Sciatic nerve (tissue), 2 donors: ENCODE measurements around the gene ACSL4. TPM values are rescaled to one million over a fixed set of nuclear protein-coding genes. Genes with fewer than 3 reads are reported as not detected.
"Not testable (repeated sequence)": the region's sequence is repeated elsewhere in the genome, so short reads cannot be mapped to it uniquely, and the experiment has no call there.

Experiments
- ATAC-seq: fragments of 200-7000 bp; cut with Tn5 transposase; one replicate; pipeline ENCODE4 v1.9.1; 2020; ENCODE audit warnings: mild to moderate bottlenecking, moderate library complexity
- DNase-seq: peaks from one replicate; pipeline ENCODE4 v3.0.0-alpha.2; 2020; ENCODE audit warnings: low spot score
- intact Hi-C: fragments of 100-400 bp; cut with DNase I; formaldehyde crosslinking; loops from one replicate; pipeline ENCODE4 v1.14.2; 2022
- total RNA-seq: library from RNA; stranded (reverse); fragmentation: NEBNext Ultra II Directional; extraction: Animal tissue kit (Norgen Biotek cat#: 25700); gene quantifications from one replicate; pipeline ENCODE4 v1.2.1, GENCODE V29; 2021
- donor health status: DM: no; HTN: no; CAD: no.
- donor health status: DM: no; HTN: no; CAD: no.

ACSL4 gene
- total RNA-seq = 29.5 TPM

DNA sequence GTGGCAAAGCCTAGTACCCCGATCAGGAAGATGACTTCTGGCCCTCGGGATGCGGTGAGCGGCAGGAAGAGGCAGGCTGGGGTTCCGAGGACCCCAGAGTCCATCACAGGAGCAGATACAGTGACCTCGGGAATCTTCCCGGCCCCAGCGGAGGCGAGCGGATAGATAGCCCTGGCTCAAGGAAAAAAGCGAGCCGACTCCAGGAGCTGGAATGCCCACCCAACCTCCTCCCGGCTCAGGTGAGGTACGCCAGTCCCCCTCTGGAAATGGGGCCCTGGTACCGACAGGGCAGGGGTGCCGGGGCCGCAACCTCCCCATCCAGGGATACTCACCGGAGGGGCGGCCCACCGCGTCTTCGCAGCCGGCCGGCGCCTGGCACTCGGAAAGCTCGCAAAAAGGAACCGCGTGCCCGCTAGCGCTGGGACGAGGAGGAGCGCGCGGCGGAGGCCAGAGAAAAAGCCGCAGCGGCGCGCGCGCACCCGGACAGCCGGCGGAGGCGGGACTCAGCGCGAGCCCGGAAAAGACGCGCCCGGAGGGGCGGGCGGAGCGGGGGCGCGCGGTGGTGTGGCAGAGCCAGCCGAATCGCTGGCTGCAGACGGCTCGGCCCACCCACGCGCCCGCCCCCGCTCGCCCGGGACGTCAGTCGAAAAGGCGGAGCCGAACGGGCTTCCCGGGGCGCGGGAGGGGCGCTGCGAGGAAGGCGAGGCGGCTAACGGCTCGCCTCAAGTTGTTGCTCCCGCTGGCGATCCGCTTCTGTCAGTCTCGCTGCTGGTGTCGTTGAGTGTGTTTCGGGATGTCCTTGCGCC, at the start of gene ACSL4:
TSS of gene ACSL4 (minus strand) at position 451 of the 806 bp plus-strand sequence. CDS start 49,894 bp downstream, outside the sequence.
- peak; percentile 98 for ATAC-seq
- intact Hi-C loops = no loop called here
- DNase-seq = peak; percentile 93

DNA sequence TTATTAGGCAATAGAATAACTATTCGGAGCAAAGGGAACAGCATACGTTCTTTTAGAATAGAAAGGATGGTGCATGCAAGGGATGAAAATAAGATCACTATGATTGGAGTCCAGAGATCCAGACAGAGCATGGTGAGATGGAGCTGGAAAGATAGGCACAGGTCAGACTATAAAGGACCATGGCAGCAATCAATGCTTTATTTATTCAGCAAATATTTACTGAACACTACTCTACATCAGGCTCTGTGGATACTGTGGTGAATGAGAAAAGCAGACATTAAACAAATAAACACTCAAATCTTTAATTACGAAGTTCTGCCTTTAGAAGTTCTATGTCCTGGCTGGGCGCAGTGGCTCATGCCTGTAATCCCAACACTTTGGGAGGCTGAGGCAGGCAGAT, 44.7 kb upstream of the ACSL4 start:
- intact Hi-C loops = no loop called here
- ATAC-seq (no peak), DNase-seq (no peak)

DNA sequence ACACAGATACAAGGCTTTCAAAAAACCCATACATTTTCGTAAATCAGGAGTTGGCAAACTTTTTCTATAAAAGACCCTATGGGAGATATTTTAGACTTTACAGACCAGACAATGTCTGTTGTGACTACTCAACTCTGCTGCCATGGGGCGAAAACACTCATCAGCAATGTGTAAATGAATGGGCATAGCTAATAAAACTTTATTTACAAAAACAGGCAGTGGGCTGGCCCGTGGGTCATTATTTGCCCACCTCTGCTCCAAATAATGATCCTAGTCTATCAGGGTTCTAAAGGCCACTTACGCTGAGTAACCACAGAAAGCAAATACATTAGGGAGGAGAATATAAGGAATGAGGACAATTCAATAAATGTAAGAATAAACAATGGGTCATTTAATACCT, 43.9 kb upstream of the ACSL4 start:
- intact Hi-C loops = no loop called here
- DNase-seq = no peak
- no peak for ATAC-seq

DNA sequence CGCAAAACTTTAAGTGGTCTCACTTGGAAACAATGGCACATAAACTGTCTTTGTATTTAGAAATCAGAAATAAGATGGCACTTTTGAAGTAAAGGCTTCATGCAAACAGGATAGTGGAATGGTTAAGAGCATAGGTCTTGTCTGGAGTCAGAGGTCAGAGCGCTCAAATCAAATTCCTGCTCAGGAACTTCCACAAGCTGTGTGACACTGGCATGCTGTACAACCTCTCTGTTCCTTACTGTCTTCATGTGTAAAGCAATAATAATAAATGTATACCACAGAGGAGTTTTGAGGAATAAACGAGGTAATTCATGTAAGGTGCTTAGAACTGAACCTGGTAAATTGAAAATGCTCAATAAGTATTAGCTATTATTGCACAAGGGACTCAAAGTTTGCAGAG, 43.4 kb upstream of the ACSL4 start:
- no peak for ATAC-seq
- intact Hi-C loops = no loop called here
- no peak for DNase-seq

DNA sequence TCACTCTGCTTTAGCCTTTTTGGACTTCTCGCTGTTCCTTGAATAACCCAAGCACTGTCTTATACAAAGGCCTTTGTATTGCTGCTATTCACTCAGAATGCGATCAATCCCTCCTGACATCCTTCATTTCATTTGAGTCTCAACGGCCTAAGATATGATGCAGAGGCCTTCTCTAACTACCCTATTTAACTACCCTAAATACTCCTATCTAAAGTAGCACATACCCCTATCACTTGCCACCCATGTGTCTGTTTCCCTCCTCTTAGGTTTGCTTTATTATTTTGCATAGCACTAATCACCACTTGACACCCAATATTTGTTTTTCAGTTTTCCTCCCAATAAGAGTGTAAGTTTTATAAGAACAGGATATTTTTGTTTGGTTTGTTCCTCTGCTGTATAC, 42.3 kb upstream of the ACSL4 start:
- intact Hi-C loops = no loop called here

DNA sequence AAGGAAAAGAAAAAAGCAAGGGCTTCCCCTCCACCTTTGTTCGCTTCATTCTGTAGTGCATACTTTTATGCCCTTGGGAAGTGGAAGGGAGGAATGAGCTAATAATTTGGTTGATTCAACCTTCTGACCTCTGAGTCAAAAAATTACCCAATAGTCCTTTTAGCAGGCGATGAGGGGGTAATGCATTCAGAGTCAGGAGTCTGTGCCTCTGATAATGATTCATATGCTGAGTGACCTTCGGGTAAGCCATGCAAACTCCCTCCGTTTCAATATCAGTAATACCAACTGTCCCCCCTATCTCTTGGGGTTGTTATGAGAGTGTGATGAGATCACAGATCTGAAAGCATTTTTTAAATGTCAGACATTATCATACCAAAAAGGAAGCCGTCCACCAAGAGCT, 41.6 kb upstream of the ACSL4 start:
- peak; percentile 85 for ATAC-seq
- DNase-seq = no peak
- intact Hi-C loops = no loop called here

More for the DNA sequence above, 42.3 kb upstream of the ACSL4 start:
- DNase-seq = no peak
- no peak for ATAC-seq

DNA sequence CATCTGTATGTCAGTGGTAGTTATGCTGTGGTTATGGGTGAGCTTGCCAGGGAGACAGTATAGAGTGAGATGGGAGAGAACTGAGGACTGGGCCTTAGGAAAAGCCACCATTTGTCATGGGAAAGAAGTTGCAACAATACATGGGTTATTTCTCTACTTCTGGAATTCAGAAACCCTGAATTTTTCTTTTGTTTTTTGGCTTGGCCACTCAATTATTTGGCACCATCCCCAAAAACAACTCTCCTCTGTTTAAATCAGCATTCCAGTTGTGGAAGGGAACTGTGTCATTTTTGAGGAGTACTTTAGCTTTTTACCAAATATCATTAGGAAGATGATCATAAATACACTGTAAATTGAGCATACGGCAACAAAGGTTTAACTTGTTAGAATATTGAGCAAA, 41.1 kb upstream of the ACSL4 start:
- ATAC-seq = no peak
- intact Hi-C loops = no loop called here
- DNase-seq = no peak

DNA sequence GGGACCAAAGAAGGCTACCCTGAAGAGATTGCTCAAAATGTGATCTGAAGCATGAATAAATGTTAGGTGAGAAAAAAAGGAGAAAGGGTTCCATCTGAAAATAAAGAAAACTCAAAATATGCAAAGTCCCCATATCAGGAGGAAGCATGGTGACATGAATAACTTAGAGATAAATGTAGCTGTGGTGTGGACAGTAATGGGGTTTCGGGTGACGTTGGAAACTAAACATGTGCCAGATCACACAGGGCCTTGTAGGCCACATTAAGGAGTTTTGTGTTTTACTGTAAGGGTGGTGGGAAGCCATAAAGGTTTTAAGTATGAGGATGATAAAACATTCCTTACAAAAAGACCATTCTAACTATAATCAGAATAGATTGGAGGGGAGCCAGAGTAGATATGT, 40.3 kb upstream of the ACSL4 start:
- DNase-seq = no peak
- no peak for ATAC-seq
- intact Hi-C loops = no loop called here

DNA sequence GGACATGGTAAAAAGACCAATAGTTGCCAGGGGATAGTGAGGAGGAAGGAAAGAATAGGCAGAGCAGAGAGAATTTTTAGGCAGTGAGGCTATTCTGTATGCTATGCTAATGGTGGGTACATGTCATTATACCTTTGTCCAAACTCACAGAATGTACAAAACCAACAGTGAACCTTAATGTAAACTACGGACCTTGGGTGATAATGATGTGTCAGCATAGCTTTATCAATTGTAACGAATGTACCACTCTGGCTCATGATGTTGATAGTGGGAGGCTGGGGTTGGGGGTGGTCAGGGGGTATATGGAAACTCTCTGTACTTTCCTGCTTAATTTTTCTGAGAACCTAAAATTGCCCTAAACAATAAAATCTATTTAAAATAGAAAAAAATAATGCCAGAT, 37.7 kb upstream of the ACSL4 start:
- no peak for ATAC-seq
- intact Hi-C loops = no loop called here

DNA sequence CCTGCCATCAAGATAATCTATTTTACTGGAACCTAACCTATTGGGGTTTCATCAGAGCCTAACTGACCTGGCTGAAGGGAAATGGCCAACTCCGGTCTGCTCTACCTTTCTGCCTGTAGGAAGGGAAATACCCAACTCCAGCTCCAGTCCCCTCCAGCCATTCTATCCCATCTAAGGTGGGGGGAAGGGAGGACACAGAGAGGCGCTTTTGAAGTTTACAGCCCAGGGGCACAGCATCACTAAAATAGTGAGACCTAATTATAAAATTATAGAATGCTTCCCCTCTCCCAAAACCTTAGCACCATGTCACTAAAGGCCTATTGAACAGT, 27.8 kb upstream of the ACSL4 start:
- no peak for DNase-seq
- ATAC-seq = no peak
- intact Hi-C loops = no loop called here

More for the DNA sequence above, 37.7 kb upstream of the ACSL4 start:
- DNase-seq = no peak

DNA sequence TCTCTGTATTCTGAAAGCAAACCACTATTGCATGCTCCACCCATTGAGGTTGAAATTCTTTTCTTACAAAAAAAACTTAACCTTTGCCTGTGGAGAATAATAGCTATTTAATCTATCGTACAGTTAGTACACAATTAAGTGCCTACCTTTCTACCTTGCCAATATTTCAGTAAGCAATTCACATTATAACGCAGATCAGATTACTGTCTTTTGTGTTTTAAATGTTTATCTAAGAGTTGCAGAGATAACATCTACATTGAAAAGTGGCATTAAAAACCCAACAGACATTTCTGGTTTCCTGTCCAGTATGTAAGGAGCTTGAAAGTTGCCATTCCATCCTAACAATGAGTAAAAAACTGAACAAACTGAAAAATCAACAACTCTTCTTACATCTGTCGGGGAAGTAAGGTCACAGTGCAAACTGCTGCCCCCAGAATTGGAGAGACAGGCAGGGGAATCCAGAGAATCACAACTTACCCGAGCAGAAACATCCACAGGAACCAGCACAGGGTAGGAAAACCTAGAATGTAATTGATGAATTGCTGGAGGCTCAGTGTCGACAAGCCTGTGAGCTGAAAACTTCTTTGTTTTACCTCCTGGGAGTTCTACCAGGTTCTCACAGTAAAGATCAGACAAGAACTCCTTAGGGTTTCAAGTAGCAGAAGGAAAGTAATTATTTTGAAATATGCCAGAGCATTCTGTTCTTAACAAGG, 27.3 kb upstream of the ACSL4 start:
- DNase-seq = no peak
- ATAC-seq = no peak
- intact Hi-C loops = no loop called here

DNA sequence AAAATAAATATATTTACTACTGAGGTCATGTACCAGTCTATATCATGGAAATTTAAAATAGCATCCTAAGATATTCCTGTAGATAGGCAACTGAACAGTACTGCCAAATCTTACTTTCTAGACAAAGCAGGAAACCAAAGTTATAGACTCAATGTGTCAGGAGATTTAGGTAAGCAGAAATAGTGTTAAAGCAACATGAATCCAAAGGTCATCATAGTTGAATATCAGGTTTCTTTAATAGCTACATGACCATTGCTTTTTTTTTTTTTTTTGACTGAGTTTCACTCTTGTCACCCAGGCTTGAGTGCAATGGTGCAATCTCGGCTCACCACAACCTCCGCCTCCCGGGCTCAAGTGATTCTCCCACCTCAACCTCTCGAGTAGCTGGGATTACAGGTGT, 20.2 kb upstream of the ACSL4 start:
- DNase-seq (no peak), ATAC-seq (no peak)
- intact Hi-C loops = no loop called here

DNA sequence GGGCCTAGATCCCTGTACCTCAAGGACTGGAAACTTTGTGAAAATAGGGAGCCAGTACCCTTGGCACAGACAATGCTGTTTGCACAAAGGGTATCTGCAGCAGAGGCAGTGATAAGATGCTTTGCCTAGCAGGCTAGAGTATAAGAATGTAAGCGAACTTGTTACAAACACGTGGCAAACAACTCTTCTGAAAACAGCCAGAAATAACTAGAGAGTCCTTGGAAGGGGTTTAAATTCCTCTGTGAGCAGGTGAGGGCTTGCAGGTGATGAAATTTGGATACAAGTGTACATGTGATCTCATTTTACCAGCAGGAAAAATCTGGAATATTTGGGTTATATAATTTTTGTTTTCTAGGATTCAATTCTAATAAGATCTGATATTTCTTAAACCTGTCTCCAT, 18.6 kb upstream of the ACSL4 start:
- intact Hi-C loops = no loop called here
- ATAC-seq (no peak), DNase-seq (no peak)

DNA sequence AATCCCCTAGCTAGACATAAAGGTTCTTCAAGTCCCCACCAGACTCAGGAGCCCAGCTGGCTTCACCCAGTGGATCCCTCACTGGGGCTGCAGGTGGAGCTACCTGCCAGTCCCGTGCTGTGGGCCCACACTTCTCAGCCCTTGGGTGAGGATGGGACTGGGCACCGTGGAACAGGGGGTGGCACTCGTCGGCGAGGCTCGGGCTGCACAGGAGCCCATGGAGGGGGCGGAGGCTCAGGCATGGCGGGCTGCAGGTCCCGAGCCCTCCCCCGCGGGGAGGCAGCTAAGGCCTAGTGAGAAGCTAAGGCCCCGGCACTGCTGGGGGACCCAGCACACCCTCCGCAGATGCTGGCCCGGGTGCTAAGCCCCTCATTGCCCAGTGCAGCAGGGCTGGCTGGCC, 16.1 kb upstream of the ACSL4 start:
- intact Hi-C loops = no loop called here
- no peak for DNase-seq
- ATAC-seq = no peak

DNA sequence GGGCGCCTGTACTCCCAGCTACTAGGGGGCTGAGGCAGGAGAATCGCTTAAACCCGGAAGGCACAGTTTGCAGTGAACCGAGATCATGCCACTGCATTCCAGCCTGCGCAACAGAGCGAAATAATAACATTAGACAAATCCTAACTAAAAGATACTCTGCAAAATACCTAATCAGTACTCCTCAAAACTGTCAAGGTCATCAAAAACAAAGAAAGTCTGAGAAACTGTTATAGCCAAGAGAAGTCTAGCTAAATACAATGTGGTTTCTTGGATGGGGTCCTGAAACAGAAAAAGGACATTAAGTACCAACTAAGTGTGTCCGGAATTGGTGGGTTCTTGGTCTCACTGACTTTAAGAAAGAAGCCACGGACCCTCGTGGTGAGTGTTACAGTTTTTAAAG, 14.6 kb upstream of the ACSL4 start:
- DNase-seq = no peak
- intact Hi-C loops = no loop called here
- ATAC-seq = no peak

DNA sequence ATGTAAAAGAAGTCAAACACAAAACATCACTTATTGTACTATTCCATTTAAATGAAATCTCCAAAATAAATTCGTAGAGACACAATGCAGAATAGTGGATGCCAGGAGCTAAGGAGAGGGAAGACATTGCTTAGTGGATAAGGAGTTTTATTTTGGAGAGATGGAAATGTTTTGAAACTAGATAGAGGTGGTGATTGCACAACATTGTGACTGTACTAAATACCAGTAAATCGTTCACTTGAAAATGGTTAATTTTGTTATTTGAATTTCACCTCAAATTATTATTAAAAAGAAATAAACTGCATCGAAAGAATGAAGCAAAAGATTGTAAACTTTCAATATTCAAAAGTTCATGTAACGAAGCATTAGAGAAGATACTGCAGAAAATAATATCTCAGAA, 9.7 kb upstream of the ACSL4 start:
- ATAC-seq = no peak

DNA sequence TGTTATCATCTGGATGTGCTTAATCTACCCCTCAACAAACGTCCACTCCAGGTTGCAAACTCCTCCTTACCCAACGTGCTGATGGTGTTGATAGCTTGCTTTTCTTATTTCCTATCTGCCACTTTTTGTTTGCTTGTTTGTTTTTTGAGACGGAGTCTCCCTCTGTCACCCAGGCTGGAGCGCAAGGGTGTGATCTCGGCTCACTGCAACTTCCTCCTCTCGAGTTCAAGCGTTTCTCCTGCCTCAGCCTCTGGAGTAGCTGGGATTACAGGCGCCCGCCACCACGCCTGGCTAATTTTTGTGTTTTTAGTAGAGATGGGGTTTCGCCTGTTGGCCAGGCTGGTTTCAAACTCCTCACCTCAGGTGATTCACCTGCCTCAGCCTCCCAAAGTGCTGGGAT, 7.8 kb upstream of the ACSL4 start:
- DNase-seq, ATAC-seq, intact Hi-C loops: not testable (repeated sequence)

More for the DNA sequence above, 9.7 kb upstream of the ACSL4 start:
- no peak for DNase-seq
- intact Hi-C loops = no loop called here

DNA sequence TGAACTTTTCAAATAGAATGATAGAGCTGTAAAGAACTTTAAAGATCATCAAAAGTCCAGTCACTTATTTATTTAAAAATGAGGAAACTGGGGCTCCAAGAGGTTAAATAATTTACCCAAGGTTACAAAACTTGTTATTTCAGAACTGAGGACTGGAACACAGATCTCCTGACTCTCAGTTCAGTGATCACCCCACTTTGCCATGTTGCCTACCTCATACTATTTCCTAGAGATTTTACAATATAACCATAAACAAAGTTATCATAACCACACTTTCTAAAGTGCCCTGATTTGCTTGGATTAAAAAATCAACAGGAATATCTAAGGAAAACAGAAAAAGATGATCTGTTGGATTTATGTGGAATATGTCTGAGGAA, 7.4 kb upstream of the ACSL4 start:
- ATAC-seq = no peak
- DNase-seq = no peak
- intact Hi-C loops = no loop called here

DNA sequence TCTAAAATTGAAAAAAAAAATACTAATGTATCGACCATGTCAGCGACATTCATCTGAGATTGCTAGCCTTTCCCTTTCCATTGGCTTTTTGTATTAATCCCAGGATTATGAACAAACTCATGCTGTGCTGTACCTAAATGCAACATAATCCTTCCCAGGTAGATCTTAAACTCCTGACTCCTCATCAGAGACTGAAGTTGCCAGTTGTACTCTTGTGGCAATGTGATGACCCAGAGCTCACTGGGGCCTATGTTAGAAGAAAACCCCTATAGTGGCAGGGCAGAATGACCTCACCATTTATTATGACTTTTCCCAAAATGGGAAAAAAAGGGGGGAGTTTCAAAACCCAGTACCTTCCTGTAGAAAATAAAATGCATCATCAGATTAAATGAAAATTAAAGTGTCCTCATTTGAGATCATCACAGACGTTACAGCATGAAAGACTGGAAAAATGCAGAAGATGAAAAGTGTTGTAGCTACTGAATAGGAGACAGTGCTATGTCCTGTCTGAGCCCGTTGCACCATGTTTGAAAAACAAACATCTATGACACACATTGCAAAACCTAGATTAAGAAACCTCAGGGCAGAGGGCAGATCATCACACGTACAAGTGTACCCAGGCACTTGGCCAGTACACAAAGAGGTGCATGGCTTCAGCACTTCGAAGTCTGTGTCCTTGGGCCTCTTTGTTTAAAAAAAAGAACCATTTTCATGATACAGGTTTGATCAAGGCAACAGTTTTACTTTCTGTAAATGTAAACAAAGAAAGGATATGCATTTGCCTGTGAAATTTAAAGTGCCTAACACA, 6.8 kb upstream of the ACSL4 start:
- no peak for DNase-seq
- intact Hi-C loops = no loop called here
- peak; percentile 81 for ATAC-seq

DNA sequence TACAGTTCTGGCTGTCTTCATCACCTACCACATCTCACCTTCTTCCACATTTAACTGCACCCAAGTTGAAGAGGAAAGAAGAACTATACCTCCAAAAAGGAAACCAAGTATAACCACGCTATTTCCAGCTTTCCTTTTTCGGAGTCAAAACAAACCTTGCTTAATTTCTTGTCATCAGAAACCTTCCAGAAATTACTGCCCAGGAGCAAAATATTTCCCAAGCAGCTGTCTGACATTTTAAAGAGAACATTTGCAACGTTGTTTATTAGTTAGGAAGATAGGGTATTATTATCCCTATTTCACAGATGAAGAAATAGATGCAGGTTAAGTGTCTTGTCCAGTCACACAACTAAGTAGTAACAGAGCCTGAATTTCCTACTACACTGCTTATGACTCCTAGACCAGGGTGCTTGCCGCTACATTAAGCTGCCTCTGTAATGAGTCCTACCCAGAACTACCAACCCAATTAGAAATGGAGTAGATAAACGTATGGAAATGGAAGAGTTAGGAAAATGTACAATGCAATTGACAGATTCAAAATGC, 2.2 kb upstream of the ACSL4 start:
- intact Hi-C loops = no loop called here
- DNase-seq = no peak
- ATAC-seq = no peak
